Urinary bladder (tissue), 4 donors: Measurements from ENCODE around the gene MRO. TPM values are rescaled to one million over a fixed set of nuclear protein-coding genes. Genes with fewer than 3 reads are reported as not detected.
"Not testable (repeated sequence)": the region's sequence is repeated elsewhere in the genome, so short reads cannot be mapped to it uniquely, and the experiment has no call there.

Experiments
- DNase-seq: peaks from one replicate; pipeline ENCODE4 v3.0.0-alpha.2; 2015; ENCODE audit errors: extremely low spot score
- H3K27ac ChIP-seq: one replicate; pipeline ENCODE4 v1.5.1; 2013; ENCODE audit warnings: low read depth, mild to moderate bottlenecking, moderate library complexity
- H3K36me3 ChIP-seq: one replicate; pipeline ENCODE4 v1.6.1; 2013; ENCODE audit warnings: mild to moderate bottlenecking, moderate library complexity; ENCODE audit not compliant: insufficient read depth
- H3K4me1 ChIP-seq: one replicate; pipeline ENCODE4 v1.6.1; 2013; ENCODE audit warnings: mild to moderate bottlenecking, moderate library complexity; ENCODE audit not compliant: insufficient read depth
- H3K4me3 ChIP-seq: one replicate; pipeline ENCODE4 v1.5.1; 2013; ENCODE audit warnings: low read depth, low read length
- WGBS: extraction: QIAGEN DNeasy Blood & Tissue Kit; methylation state at CpG from one replicate; pipeline ENCODE4 v1.1.7; 2013; 5-methylcytosine and 5-hydroxymethylcytosine counted together
- polyA plus RNA-seq: library from polyadenylated mRNA; stranded (reverse); fragments of 200-250 nt; gene quantifications from one replicate; pipeline ENCODE4 v1.2.3, GENCODE V29; 2013
- total RNA-seq: library from RNA; depleted of rRNA; stranded (reverse); fragments of >200 nt; gene quantifications from one replicate; pipeline ENCODE4 v1.2.3, GENCODE V29; 2014
- donor health status: healthy with polysubstance abuse.
- donor health status: healthy.

Gene MRO
- 1.2 TPM for total RNA-seq
- polyA plus RNA-seq: 0.90 TPM

DNA sequence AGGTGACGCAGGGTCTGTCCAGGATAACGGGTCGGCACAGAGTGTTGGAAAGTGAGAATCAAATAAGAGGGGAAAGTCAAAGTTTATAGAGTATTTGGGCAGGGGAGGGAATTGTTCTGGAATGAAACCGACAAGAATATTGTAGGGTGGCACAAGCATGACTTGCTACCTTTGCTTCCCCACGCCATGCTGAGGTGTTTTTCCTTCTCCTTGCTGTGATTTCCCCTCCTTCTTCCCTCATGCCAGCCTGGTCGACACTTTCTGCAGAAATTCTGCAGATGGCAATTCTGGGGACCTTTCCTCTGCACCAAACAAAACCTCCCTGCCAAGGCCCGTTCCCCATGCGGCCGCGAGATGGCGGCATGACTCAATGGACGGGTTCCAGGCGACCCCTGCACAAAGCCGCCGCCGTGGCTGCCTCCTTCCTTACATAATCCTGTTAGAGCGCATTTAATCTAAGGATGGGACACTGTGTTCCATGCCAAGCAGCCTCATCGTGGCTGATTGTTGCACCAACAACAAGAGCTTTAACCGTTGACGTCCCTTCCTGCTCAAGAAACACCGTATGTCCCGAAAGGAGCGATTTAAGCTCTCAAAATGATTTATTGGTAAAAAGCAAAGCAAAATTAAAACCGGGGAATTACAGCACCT lies at the start of gene MRO:
TSS of gene MRO (minus strand) at position 289 of the 651 bp plus-strand sequence. CDS start 10,616 bp downstream, outside the sequence.
- Histone ChIP-seq H3K4me3 (no peak within 1 kb of the TSS), H3K4me1 (no peaks in the 10 kb centered on the region), H3K36me3 (no peaks in the 10 kb centered on the region), H3K27ac (no peak within 1 kb of the TSS)
- 1% methylated on average over 24 of the region's 24 CpGs for WGBS
- peak; percentile 45 for DNase-seq

GRCh38 chr18:50869150-50869549 lies 49.3 kb upstream of the MRO start:
- H3K27ac ChIP-seq: no peak overlapping the region
- WGBS: 92% methylated on average over 4 of the region's 4 CpGs
- H3K36me3 ChIP-seq: no peaks in the 10 kb centered on the region
- H3K4me3 ChIP-seq: no peak overlapping the region
- DNase-seq: no peak
- H3K4me1 ChIP-seq: no peaks in the 10 kb centered on the region

- no peak overlapping the region for H3K4me3 ChIP-seq
- DNase-seq: no peak
- no peaks in the 10 kb centered on the region for H3K36me3 ChIP-seq
- no peak overlapping the region for H3K27ac ChIP-seq
- H3K4me1 ChIP-seq: no peaks in the 10 kb centered on the region
Observed at GRCh38 chr18:50866765-50867164, 46.9 kb upstream of the MRO start.

DNA sequence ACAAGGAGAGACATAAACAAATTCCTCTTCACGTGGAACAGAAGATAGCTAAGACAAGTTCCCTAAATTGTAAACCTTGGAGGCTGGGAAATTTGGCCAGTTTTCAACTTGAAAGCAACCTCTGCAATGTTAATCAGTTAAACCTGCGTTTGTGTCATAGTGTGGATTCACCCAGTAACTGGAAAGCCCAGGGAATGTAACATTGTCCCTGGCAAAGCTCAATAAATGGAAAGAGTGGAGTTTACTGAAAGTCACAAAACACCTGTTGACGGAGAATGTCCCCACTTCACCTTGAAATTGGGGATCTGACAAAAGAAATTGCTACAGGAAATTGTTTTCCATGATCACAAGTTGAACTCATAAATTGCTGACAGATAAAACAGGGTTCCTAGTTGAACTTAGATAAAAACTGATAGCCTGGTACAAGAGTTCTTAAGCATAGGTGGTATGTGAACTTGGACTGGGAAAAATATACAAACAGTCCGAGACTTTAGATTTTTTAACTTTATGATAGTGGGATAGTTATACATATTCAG lies 44.1 kb upstream of the MRO start:
- H3K36me3 ChIP-seq: no peaks in the 10 kb centered on the region
- no peak overlapping the region for H3K27ac ChIP-seq
- DNase-seq: no peak
- WGBS: 37% methylated on average over 4 of the region's 4 CpGs
- no peak overlapping the region for H3K4me3 ChIP-seq
- no peaks in the 10 kb centered on the region for H3K4me1 ChIP-seq

DNA sequence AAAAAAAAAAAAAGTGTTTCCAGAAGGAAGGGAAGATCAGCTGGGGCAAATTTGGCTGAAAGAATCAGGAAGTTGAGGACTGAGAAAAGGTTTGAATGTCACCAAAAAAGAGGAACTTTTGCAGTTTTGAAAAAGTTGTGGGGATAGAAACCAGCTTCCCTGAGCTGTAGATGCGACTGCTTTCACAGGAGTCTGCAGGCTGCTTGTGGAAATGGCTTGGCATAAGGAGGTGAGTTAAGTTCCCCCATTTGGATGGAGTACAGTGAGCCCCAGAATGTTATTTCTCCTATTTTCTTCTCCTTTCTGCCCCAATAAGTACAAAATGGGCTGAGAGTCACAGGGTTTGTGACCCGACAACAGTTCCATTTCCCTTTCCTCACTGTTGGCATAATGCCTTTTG lies 42.6 kb upstream of the MRO start:
- H3K4me3 ChIP-seq: no peak overlapping the region
- no peaks in the 10 kb centered on the region for H3K4me1 ChIP-seq
- H3K36me3 ChIP-seq: no peaks in the 10 kb centered on the region
- H3K27ac ChIP-seq: no peak overlapping the region
- DNase-seq: no peak
- WGBS: 86% methylated on average over 2 of the region's 2 CpGs

- no peak for DNase-seq
- WGBS: 89% methylated on average over 1 of the region's 1 CpG
Observed at GRCh38 chr18:50861617-50862016, 41.8 kb upstream of the MRO start.

GRCh38 chr18:50859793-50860555 lies 40.2 kb upstream of the MRO start:
- no peaks in the 10 kb centered on the region for H3K4me1 ChIP-seq
- no peak overlapping the region for H3K27ac ChIP-seq
- no peak for DNase-seq
- no peaks in the 10 kb centered on the region for H3K36me3 ChIP-seq
- H3K4me3 ChIP-seq: no peak overlapping the region

More at GRCh38 chr18:50861617-50862016, 41.8 kb upstream of the MRO start:
- Histone ChIP-seq H3K27ac (no peak overlapping the region), H3K4me3 (no peak overlapping the region), H3K36me3 (no peaks in the 10 kb centered on the region), H3K4me1 (no peaks in the 10 kb centered on the region)

DNA sequence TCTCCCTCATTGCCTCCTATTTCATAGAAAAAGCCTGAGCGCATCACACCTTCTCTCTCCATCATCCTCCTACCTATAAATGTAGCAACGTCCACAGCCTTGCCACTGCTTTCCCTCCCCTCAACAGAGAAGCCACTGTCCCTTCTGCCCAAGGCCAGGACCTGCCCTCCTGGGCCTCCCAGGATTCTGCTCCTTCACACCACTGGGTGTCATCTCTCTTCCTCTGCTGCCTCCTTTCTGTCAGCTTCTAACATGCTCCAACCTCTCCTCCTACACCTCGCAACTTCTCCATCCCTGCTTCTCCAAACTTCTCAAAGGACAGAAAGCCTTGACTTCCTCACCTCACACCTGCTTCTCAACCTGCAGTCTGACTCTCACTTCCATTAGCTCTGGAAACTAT lies 37.9 kb upstream of the MRO start:
- WGBS: 85% methylated on average over 3 of the region's 3 CpGs
- H3K27ac ChIP-seq: no peak overlapping the region
- no peak for DNase-seq
- H3K4me1 ChIP-seq: no peaks in the 10 kb centered on the region
- H3K4me3 ChIP-seq: no peak overlapping the region
- H3K36me3 ChIP-seq: no peaks in the 10 kb centered on the region

DNA sequence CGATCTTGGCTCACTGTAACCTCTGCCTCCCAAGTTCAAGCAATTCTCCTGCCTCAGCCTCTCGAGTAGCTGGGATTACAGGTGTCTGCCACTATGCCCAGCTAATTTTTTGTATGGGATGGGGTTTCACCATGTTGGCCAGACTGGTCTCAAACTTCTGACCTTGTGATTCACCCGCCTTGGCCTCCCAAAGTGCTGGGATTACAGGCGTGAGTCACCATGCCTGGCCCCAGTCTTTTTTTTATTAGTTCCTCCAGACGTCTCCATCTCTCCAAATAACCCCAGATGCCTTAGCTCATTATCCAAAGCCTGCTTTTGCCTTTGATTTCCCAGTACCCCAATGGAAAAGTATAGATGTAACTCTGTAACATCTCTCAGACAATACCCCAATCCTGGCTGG lies 37.4 kb upstream of the MRO start:
- H3K4me3 ChIP-seq, H3K4me1 ChIP-seq, H3K36me3 ChIP-seq, H3K27ac ChIP-seq, DNase-seq: not testable (repeated sequence)
- WGBS: 52% methylated on average over 5 of the region's 5 CpGs

DNA sequence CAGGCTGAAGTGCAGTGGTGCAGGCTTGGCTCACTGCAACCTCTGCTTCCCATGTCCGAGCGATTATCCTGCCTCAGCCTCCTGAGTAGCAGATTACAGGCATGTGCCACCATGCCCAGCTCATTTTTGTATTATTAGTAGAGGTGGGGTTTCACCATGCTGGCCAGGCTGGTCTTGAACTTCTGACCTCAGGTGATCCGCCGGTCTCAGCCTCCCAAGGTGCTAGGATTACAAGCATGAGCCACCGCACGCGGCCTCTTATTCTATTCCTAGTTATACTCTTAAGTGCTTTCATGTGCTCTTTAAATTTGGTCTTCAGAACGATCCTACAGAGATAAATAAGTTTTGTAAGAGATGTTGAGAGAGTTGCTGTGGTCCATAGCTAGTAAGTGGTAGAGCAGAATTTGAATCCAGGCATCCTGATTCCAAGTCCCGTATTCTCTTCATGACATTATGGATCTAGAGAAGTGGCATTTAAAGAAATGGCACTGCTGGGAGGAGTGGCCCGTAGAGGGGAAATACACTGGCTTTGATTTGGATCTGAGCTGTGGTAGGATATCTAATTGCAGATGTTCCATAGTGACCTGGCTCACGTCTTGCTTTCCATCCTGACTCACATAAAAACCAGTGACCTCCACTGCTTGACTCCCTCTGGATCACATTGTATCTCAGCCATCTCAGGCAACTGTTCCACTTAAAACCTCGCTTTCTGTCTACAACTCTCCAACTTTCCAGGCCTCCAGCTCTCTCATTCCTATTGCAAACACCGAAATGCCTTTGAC lies 36.4 kb upstream of the MRO start:
- no peaks in the 10 kb centered on the region for H3K4me1 ChIP-seq
- DNase-seq: no peak
- H3K4me3 ChIP-seq: no peak overlapping the region
- H3K27ac ChIP-seq: no peak overlapping the region
- no peaks in the 10 kb centered on the region for H3K36me3 ChIP-seq
- 88% methylated on average over 13 of the region's 13 CpGs for WGBS

GRCh38 chr18:50853863-50854271 lies 34.1 kb upstream of the MRO start:
- Histone ChIP-seq H3K27ac (no peak overlapping the region), H3K36me3 (no peaks in the 10 kb centered on the region), H3K4me1 (no peaks in the 10 kb centered on the region), H3K4me3 (no peak overlapping the region)
- 82% methylated on average over 6 of the region's 6 CpGs for WGBS
- no peak for DNase-seq

DNA sequence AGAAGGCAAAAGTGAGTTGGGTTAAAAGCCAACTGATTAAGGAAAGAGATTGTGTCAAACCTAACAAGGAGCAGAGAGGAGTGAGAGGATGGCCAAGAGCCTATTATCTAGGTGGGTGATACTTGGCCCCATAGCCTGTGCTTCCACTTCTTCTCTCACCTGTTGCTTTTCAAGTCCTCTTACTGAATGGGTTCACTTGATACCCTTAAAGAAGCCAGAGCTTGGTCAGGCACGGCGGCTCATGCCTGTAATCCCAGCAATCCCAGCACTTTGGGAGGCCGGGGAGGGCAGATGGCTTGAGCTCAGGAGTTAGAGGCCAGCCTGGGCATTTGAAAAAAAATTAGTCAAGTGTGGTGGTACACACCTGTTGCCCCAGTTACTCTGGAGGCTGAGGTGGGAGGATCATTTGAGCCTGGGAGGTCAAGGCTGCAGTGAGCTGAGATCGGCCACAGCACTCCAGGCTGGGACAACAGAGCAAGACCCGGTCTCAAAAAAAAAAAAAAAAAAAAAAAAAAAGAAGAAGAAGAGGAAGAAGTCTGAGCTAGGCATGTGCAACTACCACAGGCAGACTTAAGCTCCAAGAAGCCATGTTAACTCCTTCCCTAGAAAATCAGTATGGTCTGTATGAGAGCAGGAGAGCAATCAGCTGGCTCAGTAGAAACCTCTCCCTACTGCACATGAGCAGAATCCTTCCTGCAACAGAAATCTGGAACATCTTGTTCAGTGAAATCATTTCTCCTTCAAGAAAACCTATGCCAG lies 30.7 kb upstream of the MRO start:
- no peak for DNase-seq
- no peak overlapping the region for H3K4me3 ChIP-seq

GRCh38 chr18:50849419-50849821 lies 29.6 kb upstream of the MRO start:
- Histone ChIP-seq H3K4me3 (no peak overlapping the region), H3K36me3 (no peaks in the 10 kb centered on the region), H3K27ac (no peak overlapping the region), H3K4me1 (no peaks in the 10 kb centered on the region)
- WGBS: 61% methylated on average over 3 of the region's 3 CpGs
- DNase-seq: no peak

More for the DNA sequence above, 30.7 kb upstream of the MRO start:
- no peaks in the 10 kb centered on the region for H3K4me1 ChIP-seq
- 95% methylated on average over 5 of the region's 5 CpGs for WGBS
- no peaks in the 10 kb centered on the region for H3K36me3 ChIP-seq
- H3K27ac ChIP-seq: no peak overlapping the region
